GM21717 (cell line): Measurements from ENCODE around the gene VSTM2L.

ENCODE experiments used
- ATAC-seq: cut with Tn5 transposase; IDR thresholded peaks from one replicate; pipeline ENCODE4 v1.9.1; 2021; ENCODE audit warnings: mild to moderate bottlenecking, moderate library complexity; ENCODE audit not compliant: unreplicated experiment

Gene VSTM2L

DNA sequence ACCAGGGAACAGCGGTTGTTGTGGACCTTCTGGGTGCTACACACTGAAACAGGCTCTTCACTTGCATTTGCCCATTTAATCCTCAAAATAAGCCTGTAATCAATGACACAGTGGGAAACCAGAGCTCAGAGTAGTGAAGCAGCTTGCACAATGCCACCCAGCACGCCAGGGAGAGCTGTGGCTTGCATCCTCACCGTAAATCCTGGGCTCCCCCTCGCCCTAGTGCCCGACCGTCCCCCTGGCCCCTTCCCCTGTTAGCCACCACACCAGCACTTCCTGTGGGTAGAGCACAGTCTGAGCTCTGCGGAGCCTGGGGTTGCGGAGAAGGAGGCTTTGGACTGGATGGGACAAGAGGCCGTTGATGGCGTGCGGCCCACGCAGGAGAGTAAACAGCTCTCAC, 14.5 kb downstream of the VSTM2L start:
- no peak for ATAC-seq

DNA sequence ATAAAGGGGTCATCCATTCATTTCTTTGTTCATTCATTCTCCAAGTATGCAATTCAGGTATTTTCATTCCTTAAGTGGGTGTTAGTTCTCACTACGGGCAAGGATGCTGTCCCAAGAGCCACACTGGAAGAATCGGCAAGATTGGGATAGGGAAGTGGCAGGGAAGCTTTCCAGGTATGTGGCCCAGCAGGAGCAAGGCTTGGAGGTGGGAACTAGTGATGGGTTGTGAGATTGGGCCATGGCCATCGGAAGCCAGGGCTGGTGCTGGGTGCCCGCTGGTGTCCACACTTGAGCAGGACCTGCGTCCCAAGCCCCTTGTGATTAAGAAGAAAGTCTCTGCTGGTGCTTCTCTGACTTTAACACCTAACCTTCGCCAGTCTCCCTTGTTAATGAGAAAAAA, 15.1 kb downstream of the VSTM2L start:
- no peak for ATAC-seq

DNA sequence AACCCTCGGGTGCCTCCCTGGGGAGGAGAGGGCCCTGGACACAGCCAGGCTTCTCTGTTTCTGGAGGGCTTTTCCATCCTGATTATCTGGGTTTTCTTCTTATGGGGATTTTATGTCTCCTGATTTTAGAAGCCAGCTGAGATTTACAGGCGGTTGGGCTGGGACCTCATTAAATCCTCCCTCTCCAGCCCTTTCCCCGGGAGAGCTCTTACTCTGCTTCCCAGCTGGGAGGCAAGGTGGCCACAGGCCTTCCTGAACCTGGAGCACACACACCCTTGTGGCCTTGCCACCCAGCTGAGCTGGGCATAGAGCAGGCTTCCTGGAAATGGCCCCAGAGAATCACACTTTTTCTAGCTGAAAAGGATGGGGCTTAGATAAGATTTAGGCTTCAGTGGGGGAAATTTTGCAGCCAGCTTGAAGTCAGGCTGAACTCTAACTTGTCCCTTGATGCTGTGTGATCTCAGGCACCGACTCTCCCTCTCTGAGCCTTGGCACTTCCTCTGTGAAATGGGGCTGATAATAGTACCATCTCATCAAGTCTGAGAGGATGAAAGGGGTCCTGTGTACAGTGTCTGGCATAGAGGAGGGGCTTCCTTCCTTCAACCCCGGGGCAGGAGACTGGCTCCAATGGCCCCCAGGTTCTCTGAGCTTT, 16.6 kb downstream of the VSTM2L start:
- ATAC-seq: no peak

DNA sequence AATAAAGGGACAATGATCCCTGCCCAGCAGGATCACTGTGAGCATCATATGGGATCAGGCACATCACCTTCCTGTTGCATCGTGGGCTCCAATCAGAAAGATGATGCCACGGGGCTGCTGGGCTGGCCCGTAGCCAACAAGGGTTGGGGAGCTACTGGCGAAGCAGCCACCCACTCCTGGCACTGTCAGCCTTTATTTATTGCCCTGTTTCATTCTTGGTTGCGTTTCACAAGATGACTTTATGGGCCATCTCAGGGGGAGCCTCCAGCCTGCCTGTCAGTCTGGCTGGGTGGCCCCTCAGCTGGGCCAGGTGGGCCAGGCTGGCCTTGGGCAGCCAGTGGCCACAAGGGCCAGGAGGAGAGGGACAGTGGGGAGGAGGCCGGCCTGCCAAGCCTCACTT, 17.3 kb downstream of the VSTM2L start:
- no peak for ATAC-seq

DNA sequence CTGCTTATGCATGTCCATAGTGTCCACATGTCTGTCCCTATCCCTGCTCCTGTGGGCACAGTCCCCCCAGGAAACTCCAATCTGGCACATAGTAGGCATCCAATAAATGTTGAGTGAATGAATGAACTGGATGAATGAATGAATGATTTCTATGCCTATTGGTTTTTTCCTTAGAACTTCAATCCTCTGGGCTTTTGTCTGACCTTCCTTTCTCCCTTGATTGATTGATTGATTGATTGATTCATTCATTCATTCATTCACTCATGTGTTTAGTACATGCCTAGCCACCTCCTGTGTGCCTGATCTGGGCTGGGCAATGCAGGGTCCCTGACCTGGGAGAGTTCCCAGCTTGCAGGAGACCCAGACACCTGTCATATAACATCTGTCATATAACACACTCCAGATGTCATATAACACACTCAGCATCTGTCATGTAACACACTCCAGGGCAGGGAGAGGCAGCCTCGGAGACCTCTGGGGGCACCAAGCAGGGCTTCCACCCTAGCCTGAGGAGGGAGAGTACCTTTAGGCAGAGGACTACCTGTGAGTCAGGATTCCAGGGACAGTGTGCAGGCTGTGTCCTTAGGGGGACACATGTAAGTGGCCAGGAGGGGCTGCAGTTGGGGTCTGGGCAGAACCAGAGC, 17.9 kb downstream of the VSTM2L start:
- no peak for ATAC-seq

DNA sequence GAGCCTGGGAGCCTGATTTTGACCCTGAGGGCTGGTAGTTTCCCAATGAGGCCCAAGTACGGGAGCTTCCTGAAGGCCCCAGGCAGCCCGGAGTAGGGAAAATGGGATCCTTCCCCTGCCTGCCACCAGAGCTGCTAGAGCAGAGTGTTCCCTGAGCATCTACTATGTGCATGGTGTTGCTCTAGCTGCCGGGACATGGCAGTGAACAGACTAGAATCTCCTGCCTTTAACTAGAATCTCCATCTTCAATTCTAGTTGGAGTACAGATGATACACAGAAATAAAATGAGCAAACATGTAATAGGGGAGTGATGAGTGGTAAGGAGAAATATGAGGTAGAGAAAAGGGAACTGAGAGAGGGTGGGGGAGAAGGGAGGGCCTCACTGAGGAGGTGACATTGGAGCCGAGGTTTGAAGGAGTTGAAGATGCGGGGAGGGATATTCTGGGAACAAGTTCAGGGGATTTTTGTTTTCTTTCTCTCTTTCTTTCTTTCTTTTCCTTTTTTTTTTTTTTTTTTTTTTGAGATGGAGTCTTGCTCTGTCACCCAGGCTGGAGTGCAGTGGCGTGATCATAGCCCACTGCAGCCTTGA, 18.5 kb downstream of the VSTM2L start:
- peak; percentile 64 for ATAC-seq

DNA sequence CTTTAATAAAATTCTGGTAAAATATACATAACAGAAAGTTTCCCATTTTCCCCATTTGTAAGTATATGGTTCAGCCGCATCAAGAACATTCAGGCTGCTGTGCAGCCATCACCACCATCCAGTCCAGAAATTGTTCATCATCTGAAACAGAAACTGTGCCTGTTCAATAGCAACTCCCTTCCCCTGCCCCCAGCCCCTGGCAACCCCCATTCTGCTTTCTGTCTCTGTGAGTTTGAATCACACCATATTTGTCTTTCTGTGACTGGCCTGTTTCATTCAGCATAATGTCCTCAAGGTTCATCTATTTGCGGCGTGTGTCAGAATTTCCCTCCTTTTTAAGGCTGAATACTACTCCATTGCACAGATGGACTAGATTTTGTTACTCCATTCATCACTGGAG, 19.1 kb downstream of the VSTM2L start:
- peak; percentile 54 for ATAC-seq

DNA sequence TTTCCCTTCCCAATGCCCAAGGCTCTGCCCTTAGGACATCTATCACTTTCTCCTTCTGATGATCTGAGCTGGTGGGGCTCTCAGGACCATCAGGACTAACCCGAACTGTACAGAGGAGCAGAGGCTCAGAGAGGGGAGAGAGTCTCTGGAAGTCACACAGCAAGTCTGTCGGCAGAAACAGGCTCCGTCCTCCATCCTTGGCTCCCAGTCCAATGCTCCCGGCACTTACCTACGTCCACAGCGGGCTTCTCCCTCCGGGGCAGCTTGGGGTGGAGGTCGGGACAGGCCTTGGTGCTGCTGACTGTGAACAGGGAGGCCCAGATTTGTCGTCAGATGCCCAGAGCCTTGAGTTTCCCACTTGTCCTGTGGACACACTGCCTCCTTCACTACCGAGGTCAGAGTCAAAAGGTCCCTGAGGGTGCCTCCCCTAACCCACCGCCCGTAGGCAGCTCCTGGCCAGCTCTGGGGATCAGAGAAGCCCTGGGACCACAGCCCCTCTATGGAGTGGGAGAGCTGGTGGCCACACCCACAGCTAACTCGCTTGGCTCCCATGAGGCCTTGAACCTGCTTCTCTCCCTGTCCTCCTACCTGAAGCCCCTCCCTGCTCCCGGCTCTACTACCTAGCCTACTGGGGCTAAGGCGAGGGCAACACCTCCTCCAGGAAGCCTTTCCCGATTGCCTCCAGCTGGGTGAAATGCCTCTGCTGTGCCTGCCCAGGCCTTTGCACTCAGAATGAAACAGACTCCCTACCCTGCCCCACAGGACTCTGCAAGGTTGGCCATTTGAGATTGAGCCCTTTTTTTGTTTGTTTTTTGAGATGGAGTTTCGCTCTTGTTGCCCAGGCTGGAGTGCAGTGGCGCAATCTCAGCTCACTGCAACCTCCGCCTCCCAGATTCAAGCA, 22.6 kb downstream of the VSTM2L start:
- ATAC-seq: no peak

DNA sequence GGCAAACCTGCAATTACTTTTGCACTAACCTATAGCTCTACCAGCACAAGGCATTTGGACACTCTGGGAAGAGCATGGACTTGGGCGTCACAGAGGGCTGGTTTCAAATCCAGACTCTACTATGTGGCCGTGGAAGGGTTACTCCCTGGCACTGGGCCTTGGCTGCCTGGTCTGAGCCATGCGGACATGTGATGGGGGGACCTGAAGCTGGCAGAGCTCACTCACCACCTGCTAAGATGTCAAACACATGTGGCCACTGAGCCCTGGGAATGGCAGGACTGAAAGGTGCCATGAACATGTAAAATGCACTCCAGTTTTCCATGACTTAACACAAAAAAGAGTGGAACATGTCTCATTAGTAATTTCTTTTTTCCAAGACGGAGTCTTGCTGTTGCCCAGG, 23.7 kb downstream of the VSTM2L start:
- ATAC-seq: no peak

DNA sequence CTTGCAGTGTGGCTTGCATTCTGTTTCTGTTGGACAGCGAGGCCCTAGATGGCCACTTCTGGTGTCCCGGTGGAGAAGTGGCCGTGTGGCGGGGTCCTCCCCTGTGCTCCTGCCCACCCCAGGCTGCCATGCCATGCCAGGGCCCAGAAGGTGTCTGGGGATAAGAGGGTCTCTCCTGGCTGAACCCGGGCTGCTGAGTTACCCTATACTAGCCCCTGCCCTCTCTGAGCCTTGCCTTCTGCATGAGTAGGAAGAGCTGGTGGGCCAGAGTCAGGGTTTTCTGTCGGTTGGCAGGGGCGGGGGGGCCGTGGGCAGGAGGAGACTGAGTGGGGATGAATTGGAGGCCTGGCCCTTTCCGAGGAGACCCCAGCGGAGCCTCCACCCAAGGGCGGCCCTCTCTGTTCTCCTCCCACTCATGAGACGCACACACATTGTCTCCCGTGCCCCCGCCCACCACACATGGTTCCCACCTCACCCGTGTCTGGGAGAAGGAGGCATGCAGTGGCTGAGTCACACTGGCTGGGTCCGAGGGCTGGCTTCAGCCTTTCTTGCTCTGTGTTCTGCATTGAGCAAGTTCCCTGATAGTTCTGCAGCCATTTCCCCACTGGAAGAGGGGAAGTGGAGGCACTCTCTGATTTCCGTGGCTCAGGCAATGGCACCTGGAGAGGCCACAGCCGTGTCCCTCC, 24.6 kb downstream of the VSTM2L start:
- ATAC-seq: no peak

DNA sequence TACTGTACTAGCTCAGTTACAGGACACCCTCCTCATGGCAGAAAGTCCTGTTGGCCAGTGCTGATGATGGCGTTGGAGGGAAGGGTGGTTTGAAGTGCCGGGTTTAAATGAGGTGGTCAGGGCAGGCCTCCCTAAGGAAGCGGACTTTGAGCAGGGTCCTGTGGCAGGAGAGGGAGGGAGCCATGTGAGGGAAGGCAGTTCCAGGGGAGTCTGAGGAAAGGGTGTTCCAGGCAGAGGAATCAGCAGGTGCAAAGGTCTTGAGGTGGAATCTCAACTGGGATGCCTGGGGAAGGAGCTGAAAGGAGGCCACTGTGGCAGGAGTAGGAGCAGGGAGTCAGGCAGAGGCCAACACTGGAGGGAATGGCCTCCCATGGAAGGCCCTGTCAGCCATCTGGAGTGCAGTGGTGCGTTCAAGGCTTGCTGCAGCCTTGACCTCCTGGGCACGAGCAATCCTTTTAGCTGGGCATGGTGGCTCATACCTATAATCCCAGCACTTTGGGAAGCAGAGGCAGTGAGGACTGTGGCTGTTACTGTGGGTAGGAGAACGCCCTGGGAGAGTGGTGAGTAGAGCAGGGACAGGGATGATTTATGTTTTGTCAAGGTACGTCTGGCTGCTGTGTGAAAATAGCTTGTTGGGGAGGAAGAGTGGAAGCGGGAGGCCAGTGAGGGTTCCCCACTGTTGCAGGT, 26.2 kb downstream of the VSTM2L start:
- ATAC-seq: no peak

DNA sequence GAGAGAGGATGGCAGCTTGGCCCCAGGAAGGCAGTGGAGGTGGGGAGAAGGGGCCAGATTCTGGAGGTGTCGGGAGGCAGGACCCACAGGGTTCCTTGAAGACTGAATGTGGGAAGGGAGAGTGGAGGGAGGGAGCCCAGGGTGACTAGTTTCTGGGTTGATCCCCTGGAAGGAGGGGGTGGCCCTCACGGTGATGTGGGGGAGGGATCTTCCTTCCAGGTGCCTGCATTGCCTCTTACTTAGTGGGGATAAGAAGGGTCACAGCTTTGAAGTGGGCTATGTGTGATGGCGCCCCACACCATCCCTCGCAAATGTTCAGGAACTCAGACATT, 26.7 kb downstream of the VSTM2L start:
- ATAC-seq: no peak

DNA sequence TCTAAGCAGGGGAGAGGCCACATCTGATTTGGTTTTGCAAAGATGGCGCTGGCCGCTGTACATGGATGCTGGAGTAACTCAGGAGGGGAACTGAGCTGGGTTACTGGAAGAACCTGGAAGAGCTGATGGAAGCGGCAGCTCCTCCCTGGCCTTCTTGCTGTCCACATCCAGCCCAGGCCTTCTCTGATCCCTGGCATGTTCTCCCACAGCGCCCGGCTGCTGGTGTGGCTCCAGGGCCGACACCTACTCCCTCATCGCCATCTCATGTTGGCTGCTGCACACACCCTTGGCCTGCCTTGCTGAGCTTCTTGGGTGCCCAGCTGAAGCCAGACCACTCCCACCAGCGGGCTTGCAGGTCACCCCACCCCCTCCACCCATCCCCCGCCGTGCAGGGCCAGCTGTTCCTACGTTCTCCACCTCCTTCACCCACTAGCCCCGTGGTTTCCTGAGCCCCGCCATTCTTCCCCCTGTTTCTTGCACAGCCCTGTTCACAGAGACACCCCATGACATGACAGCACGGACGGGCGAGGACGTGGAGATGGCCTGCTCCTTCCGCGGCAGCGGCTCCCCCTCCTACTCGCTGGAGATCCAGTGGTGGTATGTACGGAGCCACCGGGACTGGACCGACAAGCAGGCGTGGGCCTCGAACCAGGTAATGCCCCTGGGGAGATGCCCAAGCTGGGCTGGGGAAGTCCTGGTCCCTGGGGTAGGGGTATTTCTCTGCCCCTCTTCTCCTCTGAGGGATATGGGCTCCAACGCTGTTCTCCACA, 28.4 kb downstream of the VSTM2L start:
- ATAC-seq: no peak

DNA sequence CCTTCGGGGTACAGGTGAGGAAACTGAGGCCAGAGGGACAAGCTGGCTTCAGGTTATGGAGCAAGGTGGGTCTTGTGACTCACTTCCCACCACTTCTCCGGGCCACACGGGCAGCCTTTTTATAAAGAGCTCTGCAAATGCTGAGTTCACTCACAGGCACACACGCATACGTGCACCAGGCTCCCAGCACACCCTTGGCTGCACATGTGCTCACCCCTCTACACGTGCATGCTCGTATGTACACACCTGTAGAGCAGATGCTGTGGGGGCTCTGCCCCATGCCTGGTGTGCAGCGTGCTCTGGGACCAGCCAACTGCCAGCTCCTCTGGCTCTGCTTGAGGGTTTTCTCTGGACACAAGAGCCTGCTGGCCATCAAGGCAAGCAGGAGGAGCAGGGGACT, 29.1 kb downstream of the VSTM2L start:
- no peak for ATAC-seq

DNA sequence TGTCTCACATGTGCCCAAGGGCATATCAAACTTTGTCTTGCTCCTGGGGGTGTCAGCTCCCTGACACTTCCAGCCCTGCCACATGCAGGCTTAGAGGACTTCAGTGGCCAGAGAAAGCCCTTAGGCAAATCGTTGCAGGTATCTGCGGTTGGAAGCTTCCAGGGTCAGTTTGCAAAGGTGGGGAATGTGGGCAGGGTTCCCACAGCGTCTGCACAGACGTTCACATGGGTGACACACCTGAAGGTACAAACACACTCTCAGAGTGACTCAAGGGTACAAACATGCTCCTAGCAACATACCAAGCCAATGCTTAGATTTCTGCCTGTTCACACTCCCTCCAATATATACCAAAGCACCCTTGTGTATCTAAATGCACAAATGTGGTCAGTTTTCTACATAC, 30.0 kb downstream of the VSTM2L start:
- no peak for ATAC-seq

DNA sequence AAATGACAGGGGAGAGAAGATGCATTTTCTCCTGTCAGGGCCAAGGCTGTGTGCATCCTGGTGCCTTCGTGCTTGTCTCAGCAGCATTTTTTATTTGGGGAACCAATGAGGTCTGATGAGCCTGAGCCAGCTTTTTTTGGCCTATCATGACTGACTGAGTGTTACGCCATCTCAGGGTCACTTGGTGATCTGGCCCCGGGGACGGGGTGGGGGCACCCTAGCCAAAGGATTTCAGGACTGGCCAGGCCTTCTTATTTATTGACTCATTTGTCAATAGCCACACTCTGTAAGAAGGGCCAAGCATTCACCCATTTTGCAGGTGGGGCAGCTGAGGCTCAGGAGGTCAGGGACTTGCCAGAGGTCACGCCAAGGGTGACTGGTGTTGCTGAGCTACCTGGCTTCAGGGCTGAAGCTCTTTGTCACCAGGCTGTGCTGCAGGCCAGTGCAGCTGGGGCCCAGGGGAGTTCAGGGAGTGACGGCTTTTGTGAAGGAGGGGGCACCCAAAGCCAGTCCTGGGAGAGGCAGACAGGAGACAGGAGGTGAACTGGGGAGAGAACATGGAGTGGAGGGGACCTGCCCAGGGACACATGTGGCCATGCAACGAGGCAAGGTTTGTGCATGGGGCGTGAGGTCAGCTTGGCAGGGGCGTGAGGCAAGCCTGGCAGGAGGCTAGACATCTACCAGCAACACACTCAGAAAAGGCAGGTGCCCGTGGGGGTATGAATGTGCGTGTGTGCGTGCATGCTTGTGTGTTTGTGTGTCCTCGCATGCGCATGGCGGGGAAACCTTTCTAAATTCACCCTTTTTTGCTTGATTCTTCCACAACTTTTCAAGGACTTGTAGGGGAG, 31.1 kb downstream of the VSTM2L start:
- no peak for ATAC-seq

DNA sequence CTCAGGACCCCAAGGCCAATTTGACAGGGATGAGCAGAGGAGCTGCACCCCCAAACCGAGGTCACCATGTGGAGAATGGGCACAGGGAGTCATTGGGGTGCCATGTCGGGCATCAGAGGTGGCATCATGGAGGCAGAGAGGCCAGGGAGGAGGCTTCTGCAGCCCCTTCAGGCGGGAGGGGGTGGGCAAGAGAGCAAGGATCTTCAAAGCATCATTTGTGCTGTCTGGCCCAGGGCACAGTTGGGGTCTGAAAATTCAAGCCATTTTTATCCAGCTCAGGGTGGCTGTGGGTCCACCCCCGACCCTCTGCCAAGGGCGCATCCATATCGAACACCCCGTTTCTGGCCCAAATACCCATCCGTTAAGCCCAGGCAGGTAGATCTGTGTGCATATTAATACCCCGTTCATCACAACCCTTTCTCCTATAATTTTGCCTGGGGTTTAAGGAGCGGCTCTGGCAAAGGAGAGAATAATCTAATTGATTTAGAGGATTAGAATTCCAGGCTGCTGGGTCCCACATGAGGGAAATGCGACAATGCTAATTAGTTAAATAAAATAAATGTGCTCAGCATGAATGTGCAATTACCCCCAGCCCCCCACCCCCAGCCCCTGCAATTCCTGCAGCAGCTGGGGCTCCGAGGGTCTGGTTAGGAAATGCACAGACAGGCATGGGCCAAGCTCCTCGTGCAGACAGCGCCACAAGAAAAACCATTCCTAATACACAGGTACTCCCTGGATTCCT, 31.9 kb downstream of the VSTM2L start:
- no peak for ATAC-seq

DNA sequence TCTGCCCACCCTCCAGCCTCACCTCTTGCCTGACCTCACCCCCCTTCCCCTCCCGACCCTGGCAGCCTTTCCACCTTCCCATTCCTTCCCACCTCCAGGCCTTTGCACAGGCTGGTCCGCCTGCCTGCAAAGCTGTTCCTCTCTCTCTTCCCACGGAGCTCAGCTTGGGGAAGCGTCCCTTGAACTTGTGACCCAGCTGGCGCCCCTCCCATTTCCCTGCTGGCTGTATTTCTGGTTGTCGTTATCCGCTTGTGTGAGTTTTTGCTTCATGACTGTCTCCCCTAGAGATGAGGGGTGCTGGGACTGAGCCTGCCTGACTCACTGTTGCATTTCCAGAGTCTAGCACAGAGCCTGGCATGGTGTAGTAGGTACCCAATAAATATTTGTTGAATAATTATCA, 32.5 kb downstream of the VSTM2L start:
- ATAC-seq: no peak
